Aorta (tissue), 4 donors: ENCODE data around the gene SKP2. TPM values are rescaled to one million over a fixed set of nuclear protein-coding genes. Genes with fewer than 3 reads are reported as not detected.

Experiments used
- microRNA-seq, 2 donors: library from miRNA; unstranded; fragments of <30 nt; microRNA quantifications; one replicate each; pipeline ENCODE4 v1.2.0, GENCODE V29; 2020
- polyA plus RNA-seq, 2 donors: library from polyadenylated mRNA; stranded (reverse); fragments of 200-250 nt; gene quantifications; one replicate each; pipeline ENCODE4 v1.2.3, GENCODE V29; 2013
- total RNA-seq, 2 donors: library from RNA; stranded (reverse); fragmentation: NEBNext Ultra II Directional; extraction: Animal tissue kit (Norgen Biotek cat#: 25700); gene quantifications; one replicate each; pipeline ENCODE4 v1.2.1, GENCODE V29; 2021
- donor health status: healthy with polysubstance abuse.
- donor health status: Bipolar disorder and iron deficiency.
- donor health status: DM: no; HTN: no; CAD: no.
- donor health status: DM: yes; HTN: yes; CAD: no.

SKP2 gene
- total and polyA plus RNA-seq, 4 donors = 3.9 to 16.1 (median 6.9) TPM

Small RNAs within 50 kb of the gene (microRNA-seq; reads per million reads assigned to microRNA genes)
- gene MIR580 = 0 to 0.99 reads per million in 2 donors

Other genes with a start within 250 kb of the SKP2 start
- gene CAPSL, start 213.5 kb upstream of the SKP2 start, total RNA-seq = not detected
- not detected for gene CAPSL, start 213.5 kb upstream of the SKP2 start, polyA plus RNA-seq
- gene UGT3A1, start 160.7 kb upstream of the SKP2 start, total RNA-seq = not detected
- under 1 TPM in 1 of 2 donors, not detected in 1; 0.13 TPM for gene UGT3A1, start 160.7 kb upstream of the SKP2 start, polyA plus RNA-seq
- not detected for gene UGT3A2, start 85.2 kb upstream of the SKP2 start, total RNA-seq
- not detected for gene UGT3A2, start 85.2 kb upstream of the SKP2 start, polyA plus RNA-seq
- gene LMBRD2, start 224 bp upstream of the SKP2 start, total RNA-seq = 10 to 100 TPM in 1 of 2 donors, 1 to 10 TPM in 1; 9.8 to 16.3 TPM
- 1 to 10 TPM; 1.8 to 4.6 TPM for gene LMBRD2, start 224 bp upstream of the SKP2 start, polyA plus RNA-seq
- gene NADK2, start 89.8 kb downstream of the SKP2 start, total RNA-seq = 10 to 100 TPM; 26.6 to 32.0 TPM
- 10 to 100 TPM; 17.4 to 23.3 TPM for gene NADK2, start 89.8 kb downstream of the SKP2 start, polyA plus RNA-seq
- gene RANBP3L, start 149.8 kb downstream of the SKP2 start, total RNA-seq = 1 to 10 TPM; 4.5 to 4.9 TPM
- 1 to 10 TPM; 6.3 to 8.1 TPM for gene RANBP3L, start 149.8 kb downstream of the SKP2 start, polyA plus RNA-seq